Hematopoietic multipotent progenitor cell treated with erythropoietin and hydrocortisone succinate and interleukin-3 and kit ligand, for 8 days (in vitro differentiated cells): Measurements from ENCODE around the gene GRHL3.
"Not testable (repeated sequence)": the region's sequence is repeated elsewhere in the genome, so short reads cannot be mapped to it uniquely, and the experiment has no call there.

ENCODE experiments used
- DNase-seq: peaks from one replicate; pipeline ENCODE4 v3.0.0-alpha.2; 2015

The GRHL3 gene

GRCh38 chr1:24319312-24319863, at the start of gene GRHL3:
GRHL3 (plus strand) TSS chr1:24319357; CDS start chr1:24319552, 195 bp downstream.
- no peak for DNase-seq

- not testable (repeated sequence) for DNase-seq
Measured at GRCh38 chr1:24274203-24275103, 44.7 kb upstream of the GRHL3 start.

- DNase-seq, result no peak
Measured at GRCh38 chr1:24275104-24275410, 44.1 kb upstream of the GRHL3 start.

GRCh38 chr1:24275510-24275909, 43.6 kb upstream of the GRHL3 start:
- DNase-seq, result no peak

GRCh38 chr1:24276791-24277190, 42.4 kb upstream of the GRHL3 start:
- no peak for DNase-seq

- no peak for DNase-seq
Measured at GRCh38 chr1:24277420-24278169, 41.6 kb upstream of the GRHL3 start.

- no peak for DNase-seq
Measured at GRCh38 chr1:24278726-24279125, 40.4 kb upstream of the GRHL3 start.

- no peak for DNase-seq
Measured at GRCh38 chr1:24279590-24280232, 39.4 kb upstream of the GRHL3 start.

GRCh38 chr1:24281591-24281990, 37.6 kb upstream of the GRHL3 start:
- DNase-seq, result no peak

GRCh38 chr1:24282491-24282890, 36.7 kb upstream of the GRHL3 start:
- no peak for DNase-seq

GRCh38 chr1:24283326-24284155, 35.6 kb upstream of the GRHL3 start:
- no peak for DNase-seq

GRCh38 chr1:24284156-24284471, 35.0 kb upstream of the GRHL3 start:
- DNase-seq, result no peak

- DNase-seq, result no peak
Measured at GRCh38 chr1:24285231-24285630, 33.9 kb upstream of the GRHL3 start.

- DNase-seq, result no peak
Measured at GRCh38 chr1:24286246-24287010, 32.7 kb upstream of the GRHL3 start.

GRCh38 chr1:24287779-24288178, 31.4 kb upstream of the GRHL3 start:
- not testable (repeated sequence) for DNase-seq

- DNase-seq, result no peak
Measured at GRCh38 chr1:24288479-24288878, 30.7 kb upstream of the GRHL3 start.

- DNase-seq, result no peak
Measured at GRCh38 chr1:24289937-24290595, 29.1 kb upstream of the GRHL3 start.

- DNase-seq, result no peak
Measured at GRCh38 chr1:24290933-24291487, 28.1 kb upstream of the GRHL3 start.

GRCh38 chr1:24292103-24292502, 27.1 kb upstream of the GRHL3 start:
- DNase-seq, result no peak

- DNase-seq, result no peak
Measured at GRCh38 chr1:24292887-24293286, 26.3 kb upstream of the GRHL3 start.
